OCI-LY7 (cell line): Measurements from ENCODE around the gene BEAN1. TPM values are rescaled to one million over a fixed set of nuclear protein-coding genes. Genes with fewer than 3 reads are reported as not detected.

Source experiments
- BruUV-seq: library from RNA; stranded (reverse); fragments of 400-500 nt; replicated peaks from 2 replicates; lab custom pipeline; 2021; lab: Mats Ljungman, UMichigan
- CTCF ChIA-PET: fragments of 300-600 bp; sonication (Branson Sonifier 250); formaldehyde crosslinking; loops from one replicate; lab custom pipeline; 2022; ENCODE audit warnings: antibody characterized with exemption; ENCODE audit not compliant: unreplicated experiment; lab: Charles Lee
- POLR2A ChIA-PET: fragments of 300-600 bp; sonication (Branson Sonifier 250); formaldehyde crosslinking; loops from one replicate; lab custom pipeline; 2022; ENCODE audit warnings: antibody characterized with exemption; lab: Charles Lee
- DNase-seq: peaks from one replicate; pipeline ENCODE4 v3.0.0-alpha.2; 2015; ENCODE audit warnings: low spot score
- H2AFZ ChIP-seq: fragments of 200-600 bp; sonication (generic), shearing (Covaris generic); 2 replicates; pipeline ENCODE4 v1.6.1; 2014; ENCODE audit warnings: mild to moderate bottlenecking, antibody characterized with exemption, low read length, moderate library complexity
- H3K27ac ChIP-seq: fragments of 200-600 bp; sonication (generic); 2 replicates; pipeline ENCODE4 v1.5.1; 2014; ENCODE audit warnings: mixed run types, low read depth, mild to moderate bottlenecking, moderate library complexity, low read length, inconsistent platforms; ENCODE audit not compliant: poor library complexity, severe bottlenecking
- H3K36me3 ChIP-seq: fragments of 200-600 bp; sonication (generic); 2 replicates; pipeline ENCODE4 v1.6.1; 2014; ENCODE audit warnings: mild to moderate bottlenecking, antibody characterized with exemption, low read length, moderate library complexity, mixed read lengths; ENCODE audit not compliant: insufficient read depth
- H3K4me1 ChIP-seq: fragments of 200-600 bp; sonication (generic); 2 replicates; pipeline ENCODE4 v1.5.1; 2014; ENCODE audit warnings: mild to moderate bottlenecking, low read length; ENCODE audit not compliant: insufficient read depth, poor library complexity, severe bottlenecking
- H3K4me2 ChIP-seq: fragments of 200-600 bp; sonication (generic); 2 replicates; pipeline ENCODE4 v1.6.1; 2014; ENCODE audit warnings: mild to moderate bottlenecking, low read length
- H3K4me3 ChIP-seq: fragments of 200-600 bp; sonication (generic); 2 replicates; pipeline ENCODE4 v1.5.1; 2014; ENCODE audit warnings: mild to moderate bottlenecking, low read depth, low read length; ENCODE audit not compliant: poor library complexity, severe bottlenecking
- H3K79me2 ChIP-seq: fragments of 200-600 bp; sonication (generic); 2 replicates; pipeline ENCODE4 v1.6.1; 2016; ENCODE audit warnings: low read depth, mild to moderate bottlenecking, low read length, moderate library complexity, mixed read lengths; ENCODE audit not compliant: insufficient read depth
- H3K9me2 ChIP-seq: fragments of 200-600 bp; sonication (generic); 2 replicates; pipeline ENCODE4 v1.6.1; 2016; ENCODE audit warnings: mild to moderate bottlenecking, low read length, mixed read lengths; ENCODE audit not compliant: insufficient read depth
- H3K9me3 ChIP-seq: fragments of 200-600 bp; sonication (generic); 2 replicates; pipeline ENCODE4 v1.6.1; 2014; ENCODE audit warnings: mild to moderate bottlenecking, mixed run types, low read length, mixed read lengths
- H4K20me1 ChIP-seq: fragments of 200-600 bp; sonication (generic); 2 replicates; pipeline ENCODE4 v1.6.1; 2014; ENCODE audit warnings: mild to moderate bottlenecking, antibody characterized with exemption, low read length, moderate library complexity, mixed read lengths; ENCODE audit not compliant: insufficient read depth
- CTCF ChIP-seq: fragments of 200-600 bp; sonication (generic); conservative IDR thresholded peaks from 2 replicates; pipeline ENCODE4 v1.5.1; 2014; ENCODE audit warnings: mild to moderate bottlenecking, antibody characterized with exemption, low read length, moderate library complexity, mixed read lengths
- EZH2phosphoT487 ChIP-seq: fragments of 200-600 bp; sonication (generic); IDR thresholded peaks from 2 replicates; pipeline ENCODE4 v1.6.1; 2018; ENCODE audit warnings: low read depth, borderline replicate concordance, mild to moderate bottlenecking, mixed run types, antibody characterized with exemption, low read length, moderate library complexity, mixed read lengths
- intact Hi-C: fragments of 100-400 bp; cut with micrococcal nuclease; formaldehyde crosslinking; loops from one replicate; pipeline ENCODE4 v1.10.0; 2022; ENCODE audit not compliant: unreplicated experiment
- total RNA-seq, 2 experiments: library from RNA; depleted of rRNA in 1 of 2; stranded (reverse); fragments of >200 nt in 1 of 2; shearing (Covaris generic) in 1 of 2; gene quantifications; 2 replicates each; pipeline ENCODE4 v1.2.3, GENCODE V29; 2014 to 2022

BEAN1 gene
- total RNA-seq, 2 experiments from 2014 or later, result 0.13 TPM; not detected in 1

GRCh38 chr16:66484453-66485213 is 57.5 kb downstream of the BEAN1 start:
- DNase-seq, result peak; percentile 24
- TF ChIP-seq EZH2phosphoT487, result no peak
- TF ChIP-seq CTCF, result 0 out of 2 replicates have a peak, but pooled peaks have one; percentile 21
- Histone ChIP-seq H3K27ac (no peak overlapping the region), H3K9me3 (no peaks in the 10 kb centered on the region), H3K36me3 (no peaks in the 10 kb centered on the region), H2AFZ (no peak overlapping the region), H4K20me1 (no peaks in the 10 kb centered on the region), H3K79me2 (no peaks in the 10 kb centered on the region), H3K4me2 (no peak overlapping the region), H3K9me2 (no peaks in the 10 kb centered on the region), H3K4me1 (no peaks in the 10 kb centered on the region), H3K4me3 (no peak overlapping the region)
- intact Hi-C loops, result no loop called here
- POLR2A ChIA-PET, result interaction anchor here (1.0 kb wide), 1 partner anchor 79 kb away, joined by 4 read pairs; no protein-coding TSS in a partner anchor
- no TSS peak for BruUV-seq
- CTCF ChIA-PET, result no interaction called here

- H3K4me1 ChIP-seq, result no peaks in the 10 kb centered on the region
- no TSS peak for BruUV-seq
- no peak overlapping the region for H3K4me3 ChIP-seq
- H3K79me2 ChIP-seq, result no peaks in the 10 kb centered on the region
- no peak overlapping the region for H3K27ac ChIP-seq
- TF ChIP-seq CTCF (no peak), EZH2phosphoT487 (no peak)
- H4K20me1 ChIP-seq, result no peaks in the 10 kb centered on the region
- no peak overlapping the region for H3K4me2 ChIP-seq
- no peaks in the 10 kb centered on the region for H3K9me2 ChIP-seq
- DNase-seq, result no peak
- H3K9me3 ChIP-seq, result no peaks in the 10 kb centered on the region
- intact Hi-C loops, result no loop called here
- H2AFZ ChIP-seq, result no peak overlapping the region
- CTCF ChIA-PET, result no interaction called here
- H3K36me3 ChIP-seq, result no peaks in the 10 kb centered on the region
- POLR2A ChIA-PET, result interaction anchor here (1.0 kb wide), 1 partner anchor 78 kb away, joined by 4 read pairs; no protein-coding TSS in a partner anchor
These were observed 58.3 kb downstream of the BEAN1 start for GRCh38 chr16:66485376-66485775.
